Islet of Langerhans (tissue), 1 donor: Measurements from ENCODE around the gene MED13L.

ENCODE experiments used
- FAIRE-seq: peaks from one replicate; lab custom pipeline; 2011; peaks lifted over from hg19 to GRCh38; lab: Jason Lieb, UNC

The MED13L gene

GRCh38 chr12:116277467-116278278 lies at the start of gene MED13L:
MED13L (minus strand) TSS chr12:116277693; CDS start chr12:116277131, 562 bp downstream.
- FAIRE-seq = no peak

GRCh38 chr12:116325336-116325664 lies 47.8 kb upstream of the MED13L start:
- FAIRE-seq = no peak

DNA sequence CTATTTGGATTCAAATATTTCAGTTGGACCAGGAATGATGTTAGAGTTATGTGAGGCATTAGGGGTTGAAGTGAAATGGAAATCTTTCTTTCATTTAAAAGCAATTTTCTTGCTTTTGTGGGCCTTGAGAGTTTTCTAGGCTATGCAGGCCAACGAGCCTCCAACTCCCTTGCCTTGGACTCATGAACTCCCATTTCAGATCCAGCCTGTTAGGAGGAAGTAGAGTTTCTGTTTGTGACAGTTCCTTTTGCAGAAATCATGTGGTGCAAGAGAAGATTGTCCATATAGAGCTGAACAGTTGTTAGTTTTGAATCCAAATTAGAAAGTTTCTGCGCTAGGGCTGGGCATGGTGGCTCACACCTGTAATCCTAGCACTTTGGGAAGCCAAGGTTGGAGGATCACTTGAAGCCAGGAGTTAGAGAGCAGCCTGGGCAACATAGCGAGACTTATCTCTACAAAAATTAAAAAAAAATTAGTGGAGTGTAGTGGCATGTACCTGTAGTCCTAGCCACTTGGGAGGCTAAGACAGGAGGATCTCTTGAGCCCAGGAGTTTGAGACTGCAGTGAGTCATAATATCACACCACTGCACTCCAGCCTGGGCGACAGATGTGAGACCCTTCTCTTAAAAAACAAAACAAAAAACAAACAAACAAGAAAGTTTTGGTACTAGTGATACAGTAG lies 47.3 kb upstream of the MED13L start:
- FAIRE-seq = no peak

DNA sequence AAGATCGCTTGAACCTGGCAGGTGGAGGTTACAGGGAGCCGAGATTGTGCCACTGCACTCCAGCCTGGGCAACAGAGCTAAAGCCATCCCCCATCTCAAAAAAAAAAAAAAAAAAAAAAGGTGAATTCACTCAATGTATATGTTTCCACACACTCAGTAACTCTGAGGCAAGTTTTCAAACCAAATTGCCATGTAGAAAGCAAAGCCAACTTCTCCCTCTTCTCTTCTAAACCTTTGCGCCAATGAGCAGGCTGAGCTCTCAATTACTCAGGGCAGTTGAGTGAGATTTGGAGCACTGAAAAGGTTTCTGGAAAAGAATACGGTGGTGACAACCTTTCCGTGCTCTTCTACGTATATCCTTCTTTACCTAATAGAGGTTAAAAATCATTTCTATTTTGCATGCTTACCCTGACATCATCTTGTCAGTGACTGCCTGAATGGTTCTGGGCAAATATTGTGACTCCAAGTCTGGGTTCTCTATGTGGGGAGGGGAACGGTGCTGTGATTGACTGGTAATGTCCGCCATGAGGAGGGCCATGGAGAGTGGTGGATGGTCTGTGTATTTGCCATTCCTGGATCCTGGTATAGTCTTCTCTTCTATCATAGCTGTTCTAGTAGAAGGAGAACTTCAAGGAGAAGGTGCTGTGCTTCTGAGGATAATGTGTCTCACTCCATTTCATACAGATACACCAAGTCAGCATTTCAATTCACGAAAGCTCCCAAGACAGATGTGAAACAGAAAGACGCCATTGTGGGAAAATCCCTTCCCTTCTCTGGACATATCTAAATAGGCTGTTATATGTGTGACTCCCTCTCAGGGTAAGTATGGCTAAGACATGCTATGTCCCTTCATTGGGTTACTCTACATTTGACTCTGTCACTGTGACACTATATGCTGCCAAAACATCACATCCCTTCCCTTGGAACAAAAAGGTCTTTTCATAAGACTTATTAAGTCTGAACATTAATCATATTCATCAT lies 46.2 kb upstream of the MED13L start:
- FAIRE-seq = no peak

GRCh38 chr12:116321913-116322312 lies 44.4 kb upstream of the MED13L start:
- no peak for FAIRE-seq

DNA sequence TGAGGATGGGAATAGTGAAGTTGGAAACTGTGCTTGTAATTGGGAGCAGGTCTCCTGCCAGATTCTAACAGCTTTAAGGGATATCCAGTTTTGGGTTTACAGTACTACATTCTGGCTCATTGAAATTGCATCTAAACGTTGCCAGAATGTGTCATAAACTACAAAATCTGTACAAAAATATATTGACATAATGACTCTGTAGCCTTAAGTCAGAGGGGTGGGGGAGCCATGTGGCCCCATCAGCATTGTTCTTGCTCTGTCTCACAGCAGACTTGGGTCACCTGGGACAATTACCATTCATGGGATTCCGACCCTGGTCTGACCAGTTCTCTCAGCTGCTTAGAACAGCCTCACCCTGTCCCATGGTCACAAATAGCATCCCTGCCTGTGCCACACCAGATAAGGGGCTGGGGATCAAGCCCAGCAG lies 43.3 kb upstream of the MED13L start:
- no peak for FAIRE-seq

GRCh38 chr12:116319898-116320621 lies 42.6 kb upstream of the MED13L start:
- FAIRE-seq = no peak

DNA sequence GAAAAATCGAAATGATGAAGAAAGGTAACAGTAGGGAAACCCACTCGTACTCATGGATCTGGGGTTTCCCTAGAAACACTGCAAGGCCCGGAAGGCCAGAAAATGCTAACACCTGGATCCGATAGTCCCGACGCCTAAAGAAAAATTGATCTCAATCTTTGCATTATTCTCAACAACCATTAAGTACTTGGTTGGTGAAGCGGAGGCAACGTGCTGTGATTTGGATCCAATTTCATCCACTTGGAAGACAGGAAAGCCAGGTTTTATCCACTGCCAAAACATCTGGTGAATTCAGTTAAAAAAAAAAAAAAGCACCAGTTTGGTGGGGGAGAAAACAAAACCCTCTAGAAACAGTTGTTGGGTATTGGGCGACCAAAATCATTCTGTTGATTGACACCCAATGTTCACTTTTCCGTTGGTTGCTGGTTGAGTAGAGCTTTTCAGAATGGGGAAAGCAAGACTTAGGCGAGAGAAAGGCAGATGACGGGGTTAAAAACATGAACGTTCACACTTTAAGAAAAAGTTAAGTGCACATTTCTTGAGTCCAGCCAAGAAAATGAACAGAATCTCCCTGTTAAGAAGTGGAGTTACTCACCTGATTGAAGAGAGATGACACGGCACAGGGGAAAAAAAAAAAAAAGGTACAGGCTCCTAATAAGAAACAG lies 41.9 kb upstream of the MED13L start:
- FAIRE-seq = no peak

- FAIRE-seq = no peak
Measured at GRCh38 chr12:116318576-116319232, 41.2 kb upstream of the MED13L start.

- no peak for FAIRE-seq
Measured at GRCh38 chr12:116317986-116318575, 40.6 kb upstream of the MED13L start.

GRCh38 chr12:116317139-116317538 lies 39.6 kb upstream of the MED13L start:
- FAIRE-seq = no peak

GRCh38 chr12:116314477-116314876 lies 37.0 kb upstream of the MED13L start:
- no peak for FAIRE-seq

GRCh38 chr12:116313194-116313927 lies 35.9 kb upstream of the MED13L start:
- no peak for FAIRE-seq

DNA sequence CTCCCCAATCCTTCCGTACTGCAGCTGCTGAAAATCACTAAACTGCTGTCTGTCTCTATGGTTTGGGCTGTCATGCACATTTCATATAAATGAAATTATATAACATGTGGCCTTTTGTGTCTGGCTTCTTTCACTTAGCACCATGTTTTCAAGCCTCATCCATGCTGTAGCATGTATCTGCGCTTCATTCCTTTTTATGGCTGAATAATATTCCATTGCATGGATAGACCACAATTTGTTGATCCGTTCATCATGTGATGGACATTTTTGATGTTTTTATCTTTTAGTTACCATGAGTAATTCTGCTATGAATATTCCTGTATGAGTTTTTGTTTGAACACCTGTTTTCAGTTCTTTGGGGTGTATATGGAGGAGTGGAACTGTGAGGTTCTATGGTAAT lies 32.6 kb upstream of the MED13L start:
- no peak for FAIRE-seq

DNA sequence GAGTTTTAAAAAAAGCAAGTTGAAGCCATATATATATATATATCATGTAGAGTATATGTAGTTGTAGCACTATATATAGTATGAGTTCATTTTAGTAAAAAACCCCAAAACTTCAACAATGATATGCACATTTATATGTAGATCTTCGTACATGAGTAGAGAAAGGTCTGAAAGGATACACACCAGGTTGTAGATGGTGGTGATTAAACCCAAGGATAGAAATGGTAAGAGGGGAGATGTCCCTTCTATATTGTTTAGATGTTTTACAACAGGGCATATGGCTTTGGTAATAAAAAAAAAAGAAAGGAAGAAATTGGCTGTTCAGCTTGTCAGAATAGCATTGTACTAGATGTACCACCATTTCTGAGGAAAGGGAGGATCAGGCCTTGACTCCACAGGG lies 31.9 kb upstream of the MED13L start:
- FAIRE-seq = no peak

- FAIRE-seq = no peak
Measured at GRCh38 chr12:116308647-116309046, 31.2 kb upstream of the MED13L start.

DNA sequence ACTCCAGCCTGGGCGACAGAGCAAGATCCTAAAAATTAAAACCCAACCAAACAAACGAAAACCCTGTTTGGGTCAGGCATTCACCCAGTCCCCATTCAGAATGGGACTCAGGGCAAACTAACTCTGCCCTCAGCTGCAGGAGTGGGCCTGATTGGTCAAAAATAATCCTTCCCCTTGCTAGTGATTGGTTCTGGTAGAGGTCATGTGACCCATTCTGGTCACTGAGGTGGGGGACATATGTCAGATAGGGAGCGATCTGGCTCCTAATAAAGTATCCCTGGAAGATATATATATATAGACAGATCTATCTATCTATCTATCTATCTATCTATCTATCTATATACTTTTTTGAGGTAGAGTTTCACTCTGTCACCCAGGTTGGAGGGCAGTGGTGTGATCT lies 29.5 kb upstream of the MED13L start:
- FAIRE-seq = no peak

DNA sequence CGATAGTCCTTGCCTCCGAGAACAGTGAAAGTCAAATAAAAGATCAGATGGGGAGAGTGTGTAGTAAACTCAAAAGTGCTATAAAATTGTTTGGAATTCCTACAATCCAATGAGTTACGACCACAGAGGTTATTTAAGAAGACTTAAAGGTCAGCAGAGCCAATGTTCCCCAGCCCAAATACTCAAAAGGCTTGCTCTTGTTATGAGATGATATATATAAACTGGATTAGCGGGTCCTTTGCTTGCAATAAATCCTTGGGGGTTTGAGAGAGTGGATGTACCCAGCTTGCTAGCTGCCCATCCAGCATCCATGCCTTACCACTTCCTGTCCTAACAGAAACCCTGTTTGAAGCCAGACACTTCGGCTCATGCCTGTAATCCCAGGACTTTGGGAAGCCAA lies 29.0 kb upstream of the MED13L start:
- no peak for FAIRE-seq

GRCh38 chr12:116304621-116305020 lies 27.1 kb upstream of the MED13L start:
- no peak for FAIRE-seq

GRCh38 chr12:116303929-116304328 lies 26.4 kb upstream of the MED13L start:
- FAIRE-seq = no peak
